GM12873 (cell line): ENCODE results near the gene NAPA.

Experiments
- TF ChIP-seq, protein P1 (sequence below): IDR thresholded peaks from 2 replicates; pipeline ENCODE4 v1.5.1; 2012; ENCODE audit warnings: low read depth, mild to moderate bottlenecking, moderate library complexity, low read length, control low read depth; ENCODE audit not compliant: insufficient read depth; ENCODE audit errors: missing control alignments

The NAPA gene

GRCh38 chr19:47499371-47499770 lies 15.5 kb downstream of the NAPA start:
- TF ChIP-seq, protein P1, sequence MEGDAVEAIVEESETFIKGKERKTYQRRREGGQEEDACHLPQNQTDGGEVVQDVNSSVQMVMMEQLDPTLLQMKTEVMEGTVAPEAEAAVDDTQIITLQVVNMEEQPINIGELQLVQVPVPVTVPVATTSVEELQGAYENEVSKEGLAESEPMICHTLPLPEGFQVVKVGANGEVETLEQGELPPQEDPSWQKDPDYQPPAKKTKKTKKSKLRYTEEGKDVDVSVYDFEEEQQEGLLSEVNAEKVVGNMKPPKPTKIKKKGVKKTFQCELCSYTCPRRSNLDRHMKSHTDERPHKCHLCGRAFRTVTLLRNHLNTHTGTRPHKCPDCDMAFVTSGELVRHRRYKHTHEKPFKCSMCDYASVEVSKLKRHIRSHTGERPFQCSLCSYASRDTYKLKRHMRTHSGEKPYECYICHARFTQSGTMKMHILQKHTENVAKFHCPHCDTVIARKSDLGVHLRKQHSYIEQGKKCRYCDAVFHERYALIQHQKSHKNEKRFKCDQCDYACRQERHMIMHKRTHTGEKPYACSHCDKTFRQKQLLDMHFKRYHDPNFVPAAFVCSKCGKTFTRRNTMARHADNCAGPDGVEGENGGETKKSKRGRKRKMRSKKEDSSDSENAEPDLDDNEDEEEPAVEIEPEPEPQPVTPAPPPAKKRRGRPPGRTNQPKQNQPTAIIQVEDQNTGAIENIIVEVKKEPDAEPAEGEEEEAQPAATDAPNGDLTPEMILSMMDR = no peak

DNA sequence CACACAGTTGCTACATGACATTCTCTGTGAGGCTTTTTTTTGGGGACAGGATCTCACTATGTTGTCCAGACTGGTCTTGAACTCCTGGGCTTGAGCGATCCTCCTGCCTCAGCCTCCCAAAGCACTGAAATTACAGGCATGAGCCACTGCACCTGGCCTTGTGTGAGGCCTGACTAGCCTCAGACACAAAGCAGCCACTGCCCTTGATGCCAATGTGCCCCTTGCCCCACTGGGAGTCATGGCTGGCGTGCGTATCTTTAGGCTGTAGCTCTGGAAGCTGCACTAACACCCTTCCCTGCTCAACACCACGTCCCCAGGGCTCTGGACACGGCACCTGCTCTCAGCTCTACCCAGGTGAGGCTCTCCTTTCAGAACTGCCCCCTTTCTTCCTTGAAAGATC lies 16.3 kb downstream of the NAPA start:
- TF ChIP-seq, protein P1 = no peak

GRCh38 chr19:47497821-47498520 lies 16.9 kb downstream of the NAPA start:
- TF ChIP-seq, protein P1 = no peak

- TF ChIP-seq, protein P1 = no peak
These were observed 17.7 kb downstream of the NAPA start for GRCh38 chr19:47497050-47497766.

GRCh38 chr19:47495478-47496372 lies 19.1 kb downstream of the NAPA start:
- TF ChIP-seq, protein P1 = no peak

DNA sequence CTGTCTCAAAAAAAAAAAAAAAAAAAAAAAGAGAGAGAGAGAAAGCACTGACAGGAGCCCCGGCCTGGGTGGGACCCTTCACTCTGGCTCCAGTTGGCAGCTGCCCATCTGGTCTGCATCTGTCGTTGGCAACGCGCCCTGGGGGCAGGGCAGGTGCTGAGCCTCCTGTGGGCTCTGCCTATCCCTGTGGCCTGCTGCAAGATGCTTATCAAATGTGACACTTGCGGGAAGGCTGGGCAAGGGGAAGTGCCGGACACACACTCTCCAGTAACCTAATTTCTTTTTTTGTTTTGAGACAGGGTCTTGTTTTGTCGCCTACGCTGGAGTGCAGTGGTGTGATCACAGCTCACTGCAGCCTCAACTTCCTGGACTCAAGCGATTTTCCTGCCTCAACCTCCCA lies 20.1 kb downstream of the NAPA start:
- TF ChIP-seq, protein P1 = no peak

GRCh38 chr19:47494211-47494547 lies 20.7 kb downstream of the NAPA start:
- TF ChIP-seq, protein P1 = no peak
